AG09319 (cell line): ENCODE measurements around the gene PRR36.

ENCODE experiments used
- DNase-seq: peaks from one replicate; pipeline ENCODE4 v3.0.0-alpha.2; 2010; ENCODE audit warnings: low read depth; ENCODE audit errors: extremely low read depth
- CTCF ChIP-seq: IDR thresholded peaks from 2 replicates; pipeline ENCODE4 v1.5.1; 2011; ENCODE audit warnings: low read depth, mild to moderate bottlenecking, inconsistent platforms, low read length, moderate library complexity

Gene PRR36

DNA sequence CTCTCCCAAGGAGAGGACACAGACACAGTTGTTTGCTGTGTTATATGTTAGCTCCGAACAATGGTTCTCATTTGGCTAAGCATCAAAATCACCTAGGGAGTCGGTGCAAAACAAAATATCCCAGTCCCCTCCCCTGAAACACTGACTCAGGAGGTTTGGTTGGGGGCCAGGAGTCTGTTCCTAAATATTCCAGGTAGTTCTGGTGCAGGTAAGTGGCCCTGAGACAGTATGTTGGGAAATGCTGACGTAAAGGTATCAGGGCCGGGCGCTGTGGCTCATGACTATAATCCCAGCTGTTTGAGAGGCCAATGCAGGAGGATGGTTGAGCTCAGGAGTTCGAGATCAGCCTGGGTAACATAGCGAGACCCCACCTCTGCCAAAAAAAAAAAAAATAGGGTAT, 27.1 kb upstream of the PRR36 start:
- DNase-seq: no peak
- no peak for TF ChIP-seq CTCF

GRCh38 chr19:7900931-7901330, 26.7 kb upstream of the PRR36 start:
- no peak for TF ChIP-seq CTCF
- no peak for DNase-seq

DNA sequence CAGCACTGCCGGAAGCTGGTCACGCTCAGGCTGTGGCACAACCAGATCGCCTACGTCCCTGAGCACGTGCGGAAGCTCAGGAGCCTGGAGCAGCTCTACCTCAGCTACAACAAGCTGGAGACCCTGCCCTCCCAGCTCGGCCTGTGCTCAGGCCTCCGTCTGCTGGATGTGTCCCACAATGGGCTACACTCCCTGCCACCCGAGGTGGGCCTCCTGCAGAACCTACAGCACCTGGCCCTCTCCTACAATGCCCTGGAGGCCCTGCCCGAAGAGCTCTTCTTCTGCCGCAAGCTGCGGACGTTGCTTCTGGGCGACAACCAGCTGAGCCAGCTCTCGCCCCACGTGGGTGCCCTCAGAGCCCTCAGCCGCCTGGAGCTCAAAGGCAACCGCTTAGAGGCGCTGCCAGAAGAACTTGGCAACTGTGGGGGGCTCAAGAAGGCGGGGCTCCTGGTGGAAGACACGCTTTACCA, 26.2 kb upstream of the PRR36 start:
- TF ChIP-seq CTCF: no peak
- DNase-seq: no peak

DNA sequence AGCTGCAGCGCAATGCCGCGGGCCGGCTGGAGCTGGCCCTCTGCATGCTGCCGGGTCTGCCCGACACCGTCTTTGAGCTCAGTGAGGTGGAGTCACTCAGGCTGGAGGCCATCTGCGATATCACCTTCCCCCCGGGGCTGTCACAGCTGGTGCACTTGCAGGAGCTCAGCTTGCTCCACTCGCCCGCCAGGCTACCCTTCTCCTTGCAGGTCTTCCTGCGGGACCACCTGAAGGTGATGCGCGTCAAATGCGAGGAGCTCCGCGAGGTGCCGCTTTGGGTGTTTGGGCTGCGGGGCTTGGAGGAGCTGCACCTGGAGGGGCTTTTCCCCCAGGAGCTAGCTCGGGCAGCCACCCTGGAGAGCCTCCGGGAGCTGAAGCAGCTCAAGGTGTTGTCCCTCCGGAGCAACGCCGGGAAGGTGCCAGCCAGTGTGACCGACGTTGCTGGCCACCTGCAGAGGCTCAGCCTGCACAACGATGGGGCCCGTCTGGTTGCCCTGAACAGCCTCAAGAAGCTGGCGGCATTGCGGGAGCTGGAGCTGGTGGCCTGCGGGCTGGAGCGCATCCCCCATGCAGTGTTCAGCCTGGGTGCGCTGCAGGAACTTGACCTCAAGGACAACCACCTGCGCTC, 25.7 kb upstream of the PRR36 start:
- no peak for TF ChIP-seq CTCF
- no peak for DNase-seq

DNA sequence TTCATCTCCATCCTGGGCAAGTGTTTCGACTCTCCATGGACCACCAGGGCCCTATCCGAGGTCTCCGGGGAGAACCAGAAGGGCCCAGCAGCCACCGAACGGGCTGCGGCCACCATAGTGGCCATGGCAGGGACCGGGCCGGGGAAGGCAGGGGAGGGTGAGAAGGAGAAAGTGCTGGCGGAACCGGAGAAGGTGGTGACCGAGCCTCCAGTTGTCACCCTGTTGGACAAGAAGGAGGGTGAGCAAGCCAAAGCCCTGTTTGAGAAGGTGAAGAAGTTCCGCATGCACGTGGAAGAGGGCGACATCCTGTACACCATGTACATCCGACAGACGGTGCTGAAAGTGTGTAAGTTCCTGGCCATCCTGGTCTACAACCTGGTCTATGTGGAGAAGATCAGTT, 24.8 kb upstream of the PRR36 start:
- DNase-seq: no peak
- no peak for TF ChIP-seq CTCF

DNA sequence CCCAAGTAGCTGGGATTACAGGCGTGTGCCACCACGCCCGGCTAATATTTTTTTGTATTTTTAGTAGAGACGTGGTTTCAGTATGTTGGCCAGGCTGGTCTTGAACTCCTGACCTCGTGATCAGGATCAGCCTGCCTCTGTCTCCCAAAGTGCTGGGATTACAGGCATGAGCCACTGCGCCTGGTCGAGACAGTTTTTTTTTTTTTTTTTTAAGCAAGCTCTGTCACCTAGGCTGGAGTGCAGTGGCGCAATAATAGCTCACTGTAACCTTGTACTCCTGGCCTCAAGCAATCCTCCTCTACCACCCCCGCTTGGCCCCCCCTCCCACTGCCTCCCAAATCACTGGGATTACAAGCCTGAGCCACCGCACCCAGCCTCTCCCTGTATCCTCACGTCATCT, 23.1 kb upstream of the PRR36 start:
- no peak for TF ChIP-seq CTCF
- DNase-seq: no peak

GRCh38 chr19:7895565-7895964, 21.4 kb upstream of the PRR36 start:
- TF ChIP-seq CTCF: no peak
- no peak for DNase-seq
